Left colon (tissue), 2 donors: ENCODE data around the gene PRKAG1. TPM values are rescaled to one million over a fixed set of nuclear protein-coding genes. Genes with fewer than 3 reads are reported as not detected.
A peak's percentile ranks its signal among the peaks of the same experiment; 100 is the strongest.
"Not testable (repeated sequence)": the region's sequence is repeated elsewhere in the genome, so short reads cannot be mapped to it uniquely, and the experiment has no call there.

Source experiments
- ATAC-seq: fragments of 200-7000 bp; cut with Tn5 transposase; one replicate; pipeline ENCODE4 v1.9.1; 2020; ENCODE audit warnings: mild to moderate bottlenecking, moderate library complexity
- DNase-seq, 2 donors: peaks; one replicate each; pipeline ENCODE4 v3.0.0-alpha.2; 2020
- intact Hi-C, 2 donors: fragments of 100-400 bp; cut with DNase I in 1 of 2; cut with micrococcal nuclease in 1 of 2; formaldehyde crosslinking; loops; one replicate each; pipeline versions ENCODE4 v1.11.2 to v1.14.0; 2022; cut with DNase I, micrococcal nuclease
- long read RNA-seq: library from polyadenylated mRNA; unstranded; transcript quantifications from one replicate; pipeline ENCODE4 v2.0.0, GENCODE V29; 2021
- total RNA-seq, 2 donors: library from RNA; stranded (reverse); fragmentation: NEBNext Ultra II Directional; extraction: Animal tissue kit (Norgen Biotek cat#: 25700); gene quantifications; one replicate each; pipeline ENCODE4 v1.2.1, GENCODE V29; 2021
- donor health status: DM: no; HTN: no; CAD: no.
- donor health status: DM: yes; HTN: yes; CAD: no.

Gene PRKAG1
- 10 to 100 TPM; 52.0 to 53.9 TPM for total RNA-seq
- long read RNA-seq, transcript PRKAG1-206 (12 exons, 1,699 nt) = major isoform, 18 of 35 reads
- long read RNA-seq, partial matches to known transcripts = 6 of 35 reads
- long read RNA-seq, other reads (novel, unspliced or antisense) = 9 of 35 reads

DNA sequence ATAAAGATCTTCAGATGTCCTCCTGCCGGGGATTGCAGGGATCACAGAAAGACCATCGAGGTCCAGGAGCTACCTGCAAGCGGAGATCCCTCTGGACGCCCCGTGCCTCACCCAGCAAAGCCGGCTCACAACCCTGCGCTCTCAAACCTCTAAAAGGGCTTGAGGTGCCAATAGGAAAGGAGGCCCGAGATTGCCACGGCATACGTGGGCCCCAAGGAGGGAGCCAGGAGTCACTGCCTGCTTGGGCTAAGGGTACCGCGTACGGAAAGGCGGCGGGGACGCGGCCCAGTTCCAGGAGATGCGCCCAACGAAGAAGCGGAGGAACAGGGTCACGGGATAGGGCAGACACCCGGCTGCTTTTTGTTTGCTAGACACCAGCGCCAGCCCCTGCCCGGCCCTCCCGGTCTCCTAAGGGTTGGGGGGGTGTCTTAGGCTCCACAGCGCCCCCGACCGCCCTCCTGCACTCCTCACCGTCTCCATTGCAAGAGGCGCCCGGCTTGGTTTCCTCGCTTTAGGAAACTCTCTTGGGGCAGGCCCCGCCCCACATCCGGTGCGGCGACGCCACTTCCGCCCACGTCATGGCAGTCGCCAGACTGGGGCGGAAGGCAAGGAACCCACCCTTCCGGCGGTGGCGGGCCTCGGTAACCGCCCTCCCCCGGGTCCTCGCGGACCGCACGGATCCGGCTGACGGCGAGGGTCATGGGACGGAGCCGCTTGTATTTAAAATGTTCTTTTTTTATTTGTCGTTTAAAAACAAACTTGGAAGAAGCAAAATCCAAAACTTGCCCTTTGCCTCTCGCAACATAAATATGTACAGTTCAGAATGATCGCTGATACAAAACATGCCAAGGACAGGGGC, at the start of gene PRKAG1:
Gene PRKAG1 (minus strand): TSS at position 516 of the 859 bp plus-strand sequence. CDS start 36 bp downstream, at position 480.
- DNase-seq (peak; percentile 97), ATAC-seq (peak; percentile 94)
- intact Hi-C loops = no loop called here

DNA sequence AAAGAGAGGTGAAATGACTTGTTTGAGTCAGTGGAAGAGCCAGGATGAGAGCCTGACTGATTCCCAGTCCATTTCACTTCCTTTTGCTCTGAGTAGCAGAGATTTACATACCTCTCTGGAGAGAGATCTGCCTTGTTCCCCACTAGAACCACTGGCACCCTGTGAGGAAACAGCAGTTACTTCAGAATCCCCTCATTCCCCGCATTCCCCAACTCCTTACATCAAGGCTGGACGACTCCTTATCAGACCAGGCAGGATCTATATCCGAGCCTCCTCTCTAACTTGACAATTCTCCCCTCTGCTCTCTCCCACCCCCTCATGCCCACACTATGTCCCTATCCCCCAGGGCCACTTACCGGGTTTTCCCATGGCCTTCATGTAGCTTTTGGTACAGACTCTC, 47.5 kb upstream of the PRKAG1 start:
- ATAC-seq (no peak), DNase-seq (no peak)
- intact Hi-C loops = no loop called here

DNA sequence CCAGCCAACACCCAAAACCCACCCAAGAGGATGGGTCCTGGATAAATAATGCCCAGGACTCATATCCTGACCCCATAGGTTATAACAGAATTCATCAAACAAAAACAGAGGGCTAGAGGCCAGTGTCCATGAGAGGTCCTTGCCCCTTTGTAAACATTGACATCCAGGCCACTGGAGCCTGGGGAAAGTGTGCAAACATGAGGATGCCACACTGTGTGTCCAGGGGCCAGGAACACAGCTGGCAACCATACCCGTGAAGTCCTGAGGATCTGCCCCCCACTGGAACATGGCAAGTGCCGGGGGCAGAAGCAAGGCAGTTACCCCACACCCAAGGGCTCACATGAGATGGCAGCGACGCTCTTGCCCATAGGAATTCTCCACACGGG, 46.2 kb upstream of the PRKAG1 start:
- intact Hi-C loops = no loop called here
- ATAC-seq = no peak
- DNase-seq = no peak

DNA sequence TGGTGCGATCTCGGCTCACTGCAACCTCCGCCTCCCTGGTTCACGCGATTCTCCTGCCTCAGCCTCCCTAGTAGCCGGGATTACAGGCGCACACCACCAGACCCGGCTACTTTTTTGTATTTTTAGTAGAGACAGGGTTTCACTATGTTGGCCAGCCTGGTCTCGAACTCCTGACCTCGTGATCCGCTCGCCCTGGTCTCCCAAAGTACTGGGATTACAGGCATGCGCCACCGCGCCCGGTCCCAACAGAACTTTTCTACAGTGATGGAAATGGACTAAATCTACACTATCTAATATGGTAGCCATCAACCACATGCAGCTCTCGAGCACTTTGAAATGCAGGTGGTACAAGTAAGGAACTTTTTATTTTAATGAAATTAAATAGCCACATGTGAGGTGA, 43.3 kb upstream of the PRKAG1 start:
- DNase-seq, intact Hi-C loops, ATAC-seq: not testable (repeated sequence)

DNA sequence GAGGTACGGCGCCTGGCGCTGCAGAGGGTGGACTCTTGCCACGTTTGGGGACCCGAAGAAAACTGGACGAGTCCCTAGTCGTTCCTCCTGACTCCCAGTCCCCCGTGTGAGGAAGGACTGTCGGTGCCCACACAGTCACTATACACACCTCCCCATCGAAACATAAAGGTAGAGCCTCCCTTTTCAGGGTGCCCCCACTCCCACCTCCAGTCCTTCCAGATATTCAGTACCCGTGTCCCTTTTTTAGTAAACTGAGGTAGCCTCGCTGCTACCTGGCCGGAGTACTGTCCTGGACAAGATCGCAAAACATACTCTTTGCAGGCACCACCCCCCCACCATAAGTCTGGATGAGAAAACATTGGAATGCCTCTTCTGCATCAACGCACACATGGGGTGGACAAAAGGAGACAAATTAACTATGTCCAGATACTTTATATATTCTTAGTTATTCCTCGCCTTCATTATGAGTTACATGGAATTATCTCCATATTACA, 42.6 kb upstream of the PRKAG1 start:
- ATAC-seq (no peak), DNase-seq (no peak)
- intact Hi-C loops = no loop called here

DNA sequence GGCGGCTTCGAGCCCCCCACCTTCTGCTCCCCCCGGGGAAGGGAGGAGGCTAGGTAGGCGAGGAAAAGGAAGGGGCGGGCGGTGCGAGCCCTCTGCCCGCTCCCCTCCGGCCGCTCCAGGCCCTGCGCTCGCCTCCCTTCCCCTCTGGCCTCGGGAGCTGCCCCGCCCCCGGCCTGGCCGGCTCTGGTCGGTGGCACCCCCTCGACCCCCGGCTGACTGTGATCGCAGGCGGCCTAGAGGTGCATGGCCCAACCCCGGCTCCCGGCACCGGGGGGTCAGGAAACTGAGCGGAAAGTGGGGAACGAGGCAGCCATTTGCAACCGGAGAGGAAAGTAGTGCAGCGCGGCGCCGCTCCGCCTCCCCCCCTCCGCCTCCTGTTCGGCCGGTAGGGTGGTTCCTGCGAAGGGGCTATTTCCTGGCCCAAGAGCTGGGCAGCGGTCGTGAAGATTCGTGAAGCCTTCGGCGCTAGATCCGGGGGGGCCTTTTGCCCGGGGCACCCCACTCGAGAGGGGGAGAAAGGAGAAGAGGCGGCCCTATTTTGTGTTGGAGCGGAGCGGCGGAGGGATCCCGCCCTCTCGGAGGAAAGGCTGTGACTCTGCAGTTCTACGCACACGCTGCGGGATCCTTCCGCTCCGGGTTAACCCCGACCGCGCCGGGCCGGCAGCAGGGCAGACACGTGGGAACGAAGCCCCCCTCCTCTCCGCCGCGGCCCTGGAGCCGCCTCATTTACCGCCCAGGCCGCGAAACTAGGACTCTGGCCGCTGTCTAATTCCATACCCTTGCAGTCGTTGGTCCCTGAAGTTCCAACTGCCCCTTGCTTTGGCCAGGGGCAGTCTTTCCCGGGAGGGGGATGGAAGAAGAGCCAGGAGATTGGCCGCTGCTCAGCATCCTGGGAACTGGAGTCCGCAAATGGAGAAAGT, 41.9 kb upstream of the PRKAG1 start, which contains the start of gene KMT2D:
Gene KMT2D (minus strand): TSS at position 558 of the 920 bp plus-strand sequence. CDS start 5,470 bp downstream, outside the sequence.
- DNase-seq = peak; percentile 93 to 94
- intact Hi-C loops = no loop called here
- peak; percentile 75 for ATAC-seq

DNA sequence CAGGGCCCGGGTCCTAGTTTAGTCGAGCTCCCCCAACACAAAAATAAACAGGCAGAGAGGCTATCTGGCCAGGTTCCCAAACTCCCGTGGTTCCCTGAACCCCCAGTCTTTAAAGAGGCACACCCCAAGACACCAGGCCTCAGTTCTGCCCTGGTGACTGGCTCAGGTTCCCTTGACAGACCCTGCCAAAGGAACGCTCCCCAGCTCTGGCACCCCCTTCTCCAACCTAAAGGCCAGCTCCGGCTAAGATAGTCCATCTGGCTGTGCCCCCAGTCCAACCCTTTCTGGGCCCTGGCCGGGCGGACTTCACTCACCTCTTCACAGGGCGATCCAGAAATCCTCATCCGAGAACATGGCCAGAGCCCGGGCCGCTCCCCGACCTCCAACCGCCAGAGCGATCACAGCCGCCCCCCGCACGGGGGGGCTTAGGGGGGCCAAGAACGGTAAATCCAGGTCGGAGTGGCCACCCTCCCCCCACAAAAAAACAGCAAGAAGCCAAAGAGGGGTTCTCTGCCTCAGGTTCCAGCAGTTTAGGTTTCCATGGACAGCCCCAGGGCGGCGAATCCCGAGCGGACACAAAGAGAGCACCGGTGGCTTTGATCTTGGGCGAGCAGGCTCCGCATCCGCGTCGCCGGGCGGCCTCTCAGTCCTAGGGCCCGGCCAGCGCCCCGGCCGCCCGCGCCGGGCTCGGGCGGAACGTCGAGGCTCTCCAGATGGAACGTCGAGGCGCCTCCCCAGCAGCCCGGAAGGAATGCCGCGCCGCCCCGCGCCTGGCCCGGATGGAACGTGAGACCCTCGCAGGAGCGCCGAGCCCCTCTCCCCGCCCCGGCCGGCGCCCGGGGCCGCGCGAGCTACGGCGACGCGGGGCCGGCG, 41.0 kb upstream of the PRKAG1 start:
- DNase-seq = peak in 1 of 2 donors; percentile 45
- intact Hi-C loops = no loop called here
- peak; percentile 20 for ATAC-seq

DNA sequence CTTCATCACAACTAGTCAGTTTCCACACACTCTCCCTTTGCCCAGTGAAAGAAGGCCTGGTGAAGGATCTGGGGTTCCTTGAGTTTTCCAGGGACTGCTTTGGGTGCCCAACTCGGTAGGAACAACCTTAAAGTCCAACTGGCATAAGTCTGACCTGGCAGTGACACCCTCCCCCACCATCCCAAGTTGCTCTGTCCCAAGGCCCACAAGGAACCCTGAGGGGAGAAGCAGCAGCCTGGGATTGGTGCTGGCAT, 40.4 kb upstream of the PRKAG1 start:
- intact Hi-C loops = no loop called here
- ATAC-seq = no peak
- peak in 1 of 2 donors; percentile 29 for DNase-seq

DNA sequence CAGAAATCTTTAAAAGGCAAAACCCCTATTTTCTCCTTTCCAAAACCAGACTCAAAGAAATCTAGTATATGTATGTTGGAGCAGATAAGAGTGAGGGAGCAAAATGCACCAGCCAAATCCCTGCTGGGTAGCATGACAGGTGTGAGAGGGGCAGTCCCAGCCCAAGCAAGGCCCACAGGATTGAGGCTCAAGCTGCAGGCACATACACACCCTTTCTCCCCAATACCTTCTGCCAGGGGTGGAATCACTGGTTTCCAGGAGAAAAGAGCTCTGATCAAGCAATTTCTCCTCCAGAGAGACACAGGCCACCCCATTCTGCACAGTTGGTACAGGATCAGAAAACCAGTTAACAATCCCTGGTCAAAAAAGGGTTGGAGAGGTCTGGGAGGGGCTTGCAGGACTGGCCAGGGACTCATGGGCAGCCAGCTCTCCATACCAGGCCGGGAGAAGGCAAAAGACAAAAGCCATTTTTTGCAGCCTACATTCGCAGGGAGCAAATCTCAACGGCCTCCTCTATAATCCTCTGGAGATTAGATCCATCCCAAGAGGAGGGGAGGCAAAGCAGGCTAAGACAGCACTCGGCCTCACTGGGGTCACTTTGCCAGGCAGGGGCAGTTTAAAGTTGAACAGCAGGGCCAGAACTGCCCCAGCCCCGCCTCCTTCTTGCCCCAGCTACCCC, 39.9 kb upstream of the PRKAG1 start:
- intact Hi-C loops = no loop called here
- ATAC-seq = no peak
- no peak for DNase-seq

DNA sequence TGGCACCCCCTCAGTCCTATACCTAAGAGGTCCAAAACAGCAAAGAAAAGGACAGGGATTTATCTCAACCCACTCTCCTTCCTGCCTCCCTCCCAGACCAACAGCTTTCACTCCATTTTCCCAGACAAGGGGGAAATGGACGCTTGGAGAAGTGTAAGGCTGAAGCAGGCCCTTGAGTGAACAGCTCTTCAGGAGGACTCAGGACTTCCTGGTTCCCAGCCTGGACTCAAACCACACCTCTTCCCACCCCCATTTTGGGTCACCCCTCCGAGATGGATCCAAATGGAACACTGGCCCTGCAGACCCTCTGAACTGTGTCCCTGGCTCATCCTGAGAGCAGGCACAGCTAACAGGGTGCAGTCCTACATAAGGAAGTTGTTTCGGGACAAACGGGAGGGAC, 39.3 kb upstream of the PRKAG1 start:
- intact Hi-C loops = no loop called here
- DNase-seq = no peak
- ATAC-seq = peak; percentile 33

DNA sequence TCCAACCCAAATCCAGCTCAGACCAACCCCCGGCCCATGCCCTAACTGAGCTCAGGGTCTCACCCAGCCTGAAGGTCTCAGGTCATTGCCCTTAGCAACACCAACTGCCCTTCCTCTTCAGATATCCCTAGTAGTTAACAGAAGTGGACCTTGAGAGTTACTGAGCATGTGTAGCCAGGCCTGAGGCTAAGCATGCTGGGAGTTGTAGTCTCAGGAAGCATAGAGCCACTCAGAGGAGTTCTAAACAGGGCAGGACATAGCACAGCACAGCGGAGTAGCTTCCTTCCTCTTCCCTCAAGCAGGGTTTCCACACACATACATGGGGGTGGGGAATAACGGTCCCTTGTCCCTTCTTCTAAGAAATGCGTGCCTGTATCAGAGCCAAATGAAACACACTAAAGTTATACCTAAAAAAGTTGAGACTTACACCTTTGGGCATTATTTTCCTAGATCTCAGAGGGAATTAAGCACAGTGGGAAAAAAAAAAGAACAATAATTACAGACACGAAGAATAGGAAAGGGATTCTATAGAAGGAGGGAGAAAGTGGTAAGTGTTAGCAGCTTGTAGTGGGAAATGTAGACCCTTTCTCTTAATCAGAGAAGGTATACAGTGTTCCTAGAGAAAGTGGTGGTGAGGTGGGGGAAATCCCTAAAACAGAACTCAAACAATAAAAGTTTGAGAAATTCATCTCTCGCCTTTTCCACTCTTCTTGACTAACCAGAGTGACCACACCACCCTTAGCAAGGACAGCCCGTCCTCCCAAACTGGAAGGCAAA, 37.6 kb upstream of the PRKAG1 start:
- DNase-seq = peak; percentile 43 to 73
- intact Hi-C loops = no loop called here
- ATAC-seq = peak; percentile 53

DNA sequence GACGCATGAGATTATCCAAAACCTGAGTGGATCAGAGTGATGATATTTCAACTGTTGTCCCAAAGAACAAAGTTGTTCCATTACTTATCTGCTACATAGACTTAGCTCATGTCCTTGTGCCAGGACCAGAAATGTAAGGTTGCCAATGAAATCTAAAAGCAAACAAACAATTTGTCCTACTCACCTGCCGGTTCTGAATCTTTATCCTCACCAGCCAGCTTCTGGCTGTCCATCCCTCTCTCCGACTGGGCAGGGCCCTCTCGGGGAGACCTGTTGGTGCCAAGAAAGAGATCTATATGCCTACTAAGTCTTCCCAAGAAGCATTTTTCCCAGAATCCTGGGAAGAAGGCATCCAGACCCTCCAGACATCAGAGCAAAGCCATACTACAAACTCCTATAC, 36.5 kb upstream of the PRKAG1 start:
- DNase-seq = no peak
- intact Hi-C loops = no loop called here
- ATAC-seq = no peak

DNA sequence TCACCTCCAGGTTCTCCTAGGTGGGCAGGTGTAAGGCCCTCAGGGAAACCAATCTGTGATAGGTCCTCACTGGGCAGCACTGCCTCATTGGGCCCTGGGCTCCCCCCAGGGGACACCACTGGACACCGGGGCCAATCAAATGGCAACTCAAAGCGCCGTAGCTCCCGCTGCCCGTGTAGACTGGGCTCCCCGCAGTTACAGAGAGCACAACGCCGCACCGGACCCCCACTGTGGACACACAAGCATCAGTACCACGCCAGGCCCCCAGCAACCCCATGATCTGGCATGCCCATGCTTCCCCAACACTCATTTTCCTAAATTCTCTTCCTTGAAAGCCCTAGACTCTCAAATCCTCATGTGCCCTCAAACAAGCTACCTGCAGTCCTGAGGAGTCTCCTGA, 35.9 kb upstream of the PRKAG1 start:
- intact Hi-C loops = no loop called here
- no peak for ATAC-seq
- no peak for DNase-seq

DNA sequence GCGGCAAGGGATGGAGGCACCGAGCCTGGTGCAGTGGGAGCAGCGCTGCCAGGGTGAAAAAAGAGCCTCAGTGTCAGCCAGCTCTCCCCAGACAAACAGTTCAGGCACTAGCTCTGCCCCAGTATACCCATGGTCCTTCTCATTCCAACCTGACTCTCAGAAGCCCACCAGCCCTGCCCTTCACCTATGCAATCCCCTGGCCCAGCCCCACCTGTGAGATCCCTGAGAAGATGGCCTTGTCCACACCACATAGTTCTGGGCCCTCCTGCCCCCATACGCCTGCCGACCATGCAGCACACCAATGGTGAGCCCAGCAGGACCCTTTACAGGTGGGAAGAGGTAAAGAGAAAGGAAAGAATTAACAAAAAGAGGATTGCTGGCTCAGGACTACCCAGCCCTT, 35.5 kb upstream of the PRKAG1 start:
- intact Hi-C loops = no loop called here
- ATAC-seq = no peak
- DNase-seq = no peak

DNA sequence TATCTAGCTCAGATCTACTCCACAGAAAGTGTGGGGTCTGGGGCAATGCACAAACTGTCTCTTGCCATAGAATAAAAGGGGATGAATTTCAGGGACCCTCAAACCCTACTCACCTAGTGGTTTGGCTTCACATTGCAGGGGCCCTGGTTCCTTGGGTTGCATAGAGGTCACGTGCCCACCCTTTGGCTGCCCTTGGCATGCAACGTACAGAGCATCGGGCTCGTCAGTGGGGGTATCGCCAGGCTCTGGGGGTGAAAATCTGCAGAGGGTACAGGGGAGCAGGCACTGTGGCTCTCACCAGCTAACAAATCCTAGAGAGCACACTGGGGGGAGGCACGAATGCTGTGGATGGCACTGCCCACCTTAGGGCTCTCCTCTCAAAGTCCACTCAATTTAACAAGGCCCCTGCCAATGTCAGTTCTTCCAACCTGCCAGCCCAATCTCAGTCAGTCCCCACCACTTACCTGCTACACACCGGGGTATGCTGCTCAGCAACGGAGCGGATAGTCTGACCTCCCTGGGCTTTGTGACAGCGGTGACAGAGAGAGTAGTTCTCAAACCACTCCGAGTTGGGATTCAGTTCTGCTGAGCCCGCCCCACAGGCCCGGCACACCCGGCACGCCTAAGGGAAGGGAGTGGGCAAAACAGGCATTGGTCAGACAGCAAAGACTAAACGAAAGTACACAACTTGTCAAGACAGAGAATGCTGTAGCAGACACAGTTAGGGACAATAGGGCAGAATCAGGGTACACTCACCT, 34.1 kb upstream of the PRKAG1 start:
- DNase-seq = no peak
- no peak for ATAC-seq
- intact Hi-C loops = no loop called here

DNA sequence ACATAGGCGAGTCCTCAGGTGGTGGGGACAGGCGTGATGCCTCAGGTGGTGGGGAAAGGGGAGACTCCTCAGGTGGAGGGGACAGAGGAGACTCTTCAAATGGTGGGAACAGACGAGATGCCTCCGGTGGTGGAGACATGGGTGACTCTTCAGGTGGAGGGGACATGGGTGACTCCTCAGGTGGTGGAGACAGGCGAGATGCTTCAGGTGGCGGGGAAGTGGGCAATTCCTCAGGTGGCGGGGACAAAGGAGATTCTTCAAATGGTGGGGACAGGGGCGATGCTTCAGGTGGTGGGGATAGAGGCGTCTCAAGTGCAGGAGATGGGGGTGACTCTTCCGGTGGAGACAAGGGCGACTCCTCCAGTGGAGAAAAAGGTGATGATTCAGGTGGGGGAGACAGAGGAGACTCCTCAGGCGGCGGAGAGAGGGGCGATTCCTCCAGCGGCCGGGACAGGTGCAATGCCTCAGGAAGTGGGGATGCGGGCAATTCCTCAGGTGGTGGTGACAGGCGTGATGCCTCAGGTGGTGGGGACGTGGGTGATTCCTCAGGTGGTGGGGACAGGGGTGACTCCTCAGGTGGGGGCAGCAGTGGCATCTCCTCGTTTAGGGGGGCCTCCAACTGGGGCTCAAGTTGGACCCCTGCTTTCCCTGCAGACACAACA, 33.3 kb upstream of the PRKAG1 start:
- intact Hi-C loops = no loop called here
- DNase-seq = no peak
- no peak for ATAC-seq
